K562 (cell line): ENCODE results near the gene CLCN1. TPM values are rescaled to one million over a fixed set of nuclear protein-coding genes. Genes with fewer than 3 reads are reported as not detected.

Experiments used
- ARID4B ChIP-seq: sonication (generic); formaldehyde crosslinking; IDR thresholded peaks from 2 replicates; pipeline ENCODE4 v1.8.0; 2022; ENCODE audit warnings: mild to moderate bottlenecking, missing genetic modification reagents
- GTF2E2 ChIP-seq: fragments of 200-800 bp; sonication (Bioruptor generic); IDR thresholded peaks from 2 replicates; pipeline ENCODE4 v1.6.1; 2016; ENCODE audit warnings: missing genetic modification characterization, missing compliant biosample characterization
- HSF4 ChIP-seq: fragments of 250-450 bp; sonication (Bioruptor Pico); IDR thresholded peaks from 2 replicates; pipeline ENCODE4 v2.1.2; 2022; ENCODE audit warnings: mild to moderate bottlenecking, moderate library complexity, borderline replicate concordance
- KDM1A ChIP-seq, 2 experiments: fragments of 450-650 bp; IDR thresholded peaks; 2 replicates each; pipeline ENCODE4 v1.6.1; 2016; ENCODE audit warnings: mild to moderate bottlenecking in 2 of 2
- MXD1 ChIP-seq: fragments of 250-450 bp; sonication (Bioruptor Pico); IDR thresholded peaks from 2 replicates; pipeline ENCODE4 v1.8.0; 2021; ENCODE audit warnings: borderline replicate concordance, mild to moderate bottlenecking, moderate library complexity; ENCODE audit not compliant: poor library complexity, severe bottlenecking
- MYBL2 ChIP-seq, 2 experiments: fragments of 450-650 bp in 1 of 2; sonication (generic) in 1 of 2; formaldehyde crosslinking in 1 of 2; IDR thresholded peaks; 2 replicates each; pipeline versions ENCODE4 v1.6.1 to v1.8.1; 2017 to 2022; ENCODE audit warnings: borderline replicate concordance in 1 of 2, inconsistent platforms in 1 of 2, low read depth in 1 of 2, mild to moderate bottlenecking in 1 of 2, missing genetic modification reagents in 1 of 2, moderate library complexity in 1 of 2
- POLR2A ChIP-seq: fragments of 450-650 bp; conservative IDR thresholded peaks from 2 replicates; pipeline ENCODE4 v1.6.1; 2016
- PRPF4 ChIP-seq: fragments of 200-400 bp; formaldehyde crosslinking; IDR thresholded peaks from one replicate; pipeline ENCODE4 v1.6.1; 2017; ENCODE audit warnings: low read length, low read depth, mild to moderate bottlenecking; ENCODE audit not compliant: insufficient read depth, poor library complexity, severe bottlenecking
- RREB1 ChIP-seq: fragments of 250-450 bp; sonication (Bioruptor Pico); IDR thresholded peaks from 2 replicates; pipeline ENCODE4 v1.4.0; 2020
- SREBF2 ChIP-seq: sonication (generic); formaldehyde crosslinking; IDR thresholded peaks from 2 replicates; pipeline ENCODE4 v1.4.0; 2020; ENCODE audit warnings: mild to moderate bottlenecking, missing genetic modification reagents
- TFAP4 ChIP-seq: sonication (generic); formaldehyde crosslinking; IDR thresholded peaks from 2 replicates; pipeline ENCODE4 v1.8.0; 2022; ENCODE audit warnings: missing genetic modification reagents, mild to moderate bottlenecking, moderate library complexity, borderline replicate concordance
- ZBTB33 ChIP-seq: sonication (generic); formaldehyde crosslinking; IDR thresholded peaks from 2 replicates; pipeline ENCODE4 v1.8.1; 2023; ENCODE audit warnings: mild to moderate bottlenecking, missing genetic modification reagents
- polyA plus RNA-seq, 8 experiments: library from polyadenylated mRNA; depleted of rRNA in 4 of 8; stranded (reverse) in 5 of 8; unstranded in 3 of 8; fragments of >200 nt; fragmentation: Nextera tagmentation in 2 of 8; fragmentation: Illumina TruSeq in 1 of 8; extraction: Ambion mirVana in 2 of 8; extraction: Trizol in 1 of 8; gene quantifications; 2 replicates each; pipeline versions ENCODE4 v1.2.1 to v1.2.3, GENCODE V29; 2011 to 2014; ENCODE audit warnings: inconsistent platforms in 1 of 8, missing spikeins in 1 of 8
- total RNA-seq, 7 experiments: library from RNA; depleted of rRNA in 6 of 7; stranded (reverse); fragments of >200 nt in 6 of 7; fragmentation: Illumina TruSeq in 2 of 7; extraction: Trizol in 2 of 7; gene quantifications; 2 replicates each; pipeline versions ENCODE4 v1.2.1 to v1.2.3, GENCODE V29; 2011 to 2021; ENCODE audit warnings: low replicate concordance in 1 of 7

CLCN1 gene
- total and polyA plus RNA-seq, 9 of the 15 experiments (the other 6 are each of a cell fraction or from before 2014, with no cell fraction given): 0.01 to 0.11 (median 0.04) TPM; not detected in 4

- TF ChIP-seq ARID4B (CRISPR knock-in tag): peak; percentile 28; the same call in 1 of the 2 replicates
- no peak for TF ChIP-seq POLR2A
- TF ChIP-seq RREB1 (CRISPR knock-in tag): no peak
- no peak for TF ChIP-seq KDM1A (IDR thresholded peaks at IDR 0.05)
- TF ChIP-seq PRPF4: peak; percentile 41
- no peak for TF ChIP-seq ZBTB33 (CRISPR knock-in tag)
- TF ChIP-seq SREBF2 (CRISPR knock-in tag): no peak
- TF ChIP-seq MXD1: no peak
- no peak for TF ChIP-seq HSF4 (CRISPR knock-in tag)
- TF ChIP-seq GTF2E2 (tag): peak; percentile 93
- TF ChIP-seq TFAP4: peak; percentile 47; the same call in 1 of the 2 replicates
- TF ChIP-seq MYBL2 (IDR thresholded peaks at IDR 0.05; ENCODE audit: low read depth): no peak
- TF ChIP-seq MYBL2 (CRISPR knock-in tag; IDR thresholded peaks at IDR 0.05; ENCODE audit: borderline replicate concordance): no peak
Observed at GRCh38 chr7:143381427-143382125, 65.7 kb downstream of the CLCN1 start (continued).
